Measurements from ENCODE around the gene CCDC141.
A peak's percentile ranks its signal among the peaks of the same experiment; 100 is the strongest.
"Not testable (repeated sequence)": the region's sequence is repeated elsewhere in the genome, so short reads cannot be mapped to it uniquely, and the experiment has no call there.

The CCDC141 gene

GRCh38 chr2:179044500-179044899 lies 5.4 kb downstream of the CCDC141 start:
- FAIRE-seq: peak; percentile 94
- no peak for DNase-seq (ENCODE audit: insufficient read length, low spot score)

DNA sequence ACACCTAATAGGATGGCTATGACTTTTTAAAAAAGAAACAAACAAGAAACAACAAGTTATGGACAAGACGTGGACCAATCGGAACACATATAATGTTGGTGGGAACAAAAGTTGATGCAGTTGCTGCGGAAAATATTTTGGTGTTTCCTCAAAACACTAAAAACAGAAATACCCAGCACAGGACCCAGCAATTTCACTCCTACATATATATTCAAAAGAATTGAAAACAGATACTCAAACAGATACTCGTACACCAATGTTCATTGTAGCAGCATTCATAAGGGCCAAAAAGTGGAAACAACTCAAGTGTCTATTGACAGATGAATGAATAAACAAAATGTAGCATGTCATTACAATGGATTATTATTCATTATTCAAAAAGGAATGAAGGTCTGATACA lies 12.1 kb downstream of the CCDC141 start:
- no peak for TF ChIP-seq POLR2A (IDR thresholded peaks at IDR 0.05; ENCODE audit: low read depth, low read length)
- no peak for TF ChIP-seq PAX5 (IDR thresholded peaks at IDR 0.05; ENCODE audit: insufficient read depth, low read length, severe bottlenecking)
- no peak for TF ChIP-seq TAF1 (IDR thresholded peaks at IDR 0.05; ENCODE audit: low read depth, low read length)
- TF ChIP-seq POLR2AphosphoS5 (IDR thresholded peaks at IDR 0.05; ENCODE audit: low read depth, low read length): no peak
- TF ChIP-seq POU2F2 (IDR thresholded peaks at IDR 0.05; ENCODE audit: low read depth, low read length): no peak
- no peak for TF ChIP-seq SPI1 (IDR thresholded peaks at IDR 0.05; ENCODE audit: low read depth, low read length)
- FAIRE-seq (peak; percentile 55), DNase-seq (ENCODE audit: insufficient read length, low spot score) (no peak)

More at GRCh38 chr2:179044500-179044899, 5.4 kb downstream of the CCDC141 start:
- no peak for TF ChIP-seq POU2F2 (IDR thresholded peaks at IDR 0.05; ENCODE audit: low read depth, low read length)
- TF ChIP-seq TAF1 (IDR thresholded peaks at IDR 0.05; ENCODE audit: low read depth, low read length): no peak
- peak; percentile 54; the same call in 1 of the 2 replicates for TF ChIP-seq POLR2AphosphoS5 (IDR thresholded peaks at IDR 0.05; ENCODE audit: low read depth, low read length)
- peak; percentile 70 for TF ChIP-seq POLR2A (IDR thresholded peaks at IDR 0.05; ENCODE audit: low read depth, low read length)
- TF ChIP-seq PAX5 (IDR thresholded peaks at IDR 0.05; ENCODE audit: insufficient read depth, low read length, severe bottlenecking): no peak
- TF ChIP-seq SPI1 (IDR thresholded peaks at IDR 0.05; ENCODE audit: low read depth, low read length): peak; percentile 90

GRCh38 chr2:179036353-179036905 lies 13.5 kb downstream of the CCDC141 start:
- DNase-seq (ENCODE audit: insufficient read length, low spot score) (no peak), FAIRE-seq (peak; percentile 33)
- TF ChIP-seq PAX5 (IDR thresholded peaks at IDR 0.05; ENCODE audit: insufficient read depth, low read length, severe bottlenecking) (no peak), POLR2AphosphoS5 (IDR thresholded peaks at IDR 0.05; ENCODE audit: low read depth, low read length) (no peak), POLR2A (IDR thresholded peaks at IDR 0.05; ENCODE audit: low read depth, low read length) (no peak), TAF1 (IDR thresholded peaks at IDR 0.05; ENCODE audit: low read depth, low read length) (no peak), SPI1 (IDR thresholded peaks at IDR 0.05; ENCODE audit: low read depth, low read length) (no peak), POU2F2 (IDR thresholded peaks at IDR 0.05; ENCODE audit: low read depth, low read length) (no peak)

- FAIRE-seq: peak; percentile 91
- peak; percentile 40; the same call in 1 of the 2 replicates for TF ChIP-seq POLR2A (IDR thresholded peaks at IDR 0.05; ENCODE audit: low read depth, low read length)
- TF ChIP-seq TAF1 (IDR thresholded peaks at IDR 0.05; ENCODE audit: low read depth, low read length): no peak
- DNase-seq (ENCODE audit: insufficient read length, low spot score): no peak
Observed at GRCh38 chr2:179031731-179032408, 18.1 kb downstream of the CCDC141 start.

DNA sequence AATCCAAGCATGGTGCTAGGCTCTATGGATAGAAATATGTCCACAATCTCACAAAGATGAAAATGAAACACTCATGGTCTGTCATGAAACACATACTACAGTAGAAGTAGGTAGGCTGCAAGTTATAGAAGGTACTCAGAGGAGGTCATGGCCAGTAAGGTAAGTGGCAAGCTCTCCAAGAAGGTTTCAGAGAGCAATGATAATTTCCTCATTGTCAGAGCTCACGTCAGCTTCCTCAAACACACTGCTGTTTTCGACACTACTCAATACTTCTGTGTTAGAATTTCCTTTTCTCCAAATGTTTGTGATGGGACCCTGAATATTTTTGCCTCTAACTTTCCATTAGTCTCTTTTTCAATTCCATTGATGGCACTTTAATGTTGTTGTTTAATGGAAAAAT lies 25.5 kb downstream of the CCDC141 start:
- TF ChIP-seq POLR2A (IDR thresholded peaks at IDR 0.05; ENCODE audit: low read depth, low read length): peak; percentile 24; the same call in 1 of the 2 replicates
- no peak for TF ChIP-seq SPI1 (IDR thresholded peaks at IDR 0.05; ENCODE audit: low read depth, low read length)
- no peak for TF ChIP-seq POLR2AphosphoS5 (IDR thresholded peaks at IDR 0.05; ENCODE audit: low read depth, low read length)
- no peak for TF ChIP-seq TAF1 (IDR thresholded peaks at IDR 0.05; ENCODE audit: low read depth, low read length)

DNA sequence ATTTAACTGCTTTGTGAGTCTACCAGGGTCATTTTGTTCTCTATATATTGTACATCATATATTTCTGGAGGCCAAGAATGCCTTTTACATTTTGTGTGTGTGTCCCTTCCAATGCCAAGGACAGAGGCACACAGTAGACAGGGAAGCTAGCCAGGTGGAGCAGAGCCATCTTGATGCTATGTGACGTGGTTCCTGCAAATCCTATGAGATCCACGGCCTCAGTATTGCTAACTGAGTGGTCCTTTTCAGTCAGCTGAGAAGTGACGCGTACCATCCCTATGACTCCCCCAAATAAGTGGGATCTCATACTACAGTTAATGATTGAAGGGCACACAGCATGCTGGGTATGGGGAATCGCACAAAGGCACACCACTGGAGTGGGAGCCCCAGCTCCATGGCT lies 27.3 kb downstream of the CCDC141 start:
- TF ChIP-seq TAF1 (IDR thresholded peaks at IDR 0.05; ENCODE audit: low read depth, low read length): no peak
- 0 out of 2 replicates have a peak, but pooled peaks have one; percentile 17 for TF ChIP-seq POLR2A (IDR thresholded peaks at IDR 0.05; ENCODE audit: low read depth, low read length)
- no peak for TF ChIP-seq POU2F2 (IDR thresholded peaks at IDR 0.05; ENCODE audit: low read depth, low read length)
- no peak for TF ChIP-seq SPI1 (IDR thresholded peaks at IDR 0.05; ENCODE audit: low read depth, low read length)
- TF ChIP-seq POLR2AphosphoS5 (IDR thresholded peaks at IDR 0.05; ENCODE audit: low read depth, low read length): no peak
- TF ChIP-seq PAX5 (IDR thresholded peaks at IDR 0.05; ENCODE audit: insufficient read depth, low read length, severe bottlenecking): no peak
- DNase-seq (ENCODE audit: insufficient read length, low spot score) (no peak), FAIRE-seq (peak; percentile 92)

More for the DNA sequence above, 25.5 kb downstream of the CCDC141 start:
- DNase-seq (ENCODE audit: insufficient read length, low spot score) (no peak), FAIRE-seq (peak; percentile 88)

DNA sequence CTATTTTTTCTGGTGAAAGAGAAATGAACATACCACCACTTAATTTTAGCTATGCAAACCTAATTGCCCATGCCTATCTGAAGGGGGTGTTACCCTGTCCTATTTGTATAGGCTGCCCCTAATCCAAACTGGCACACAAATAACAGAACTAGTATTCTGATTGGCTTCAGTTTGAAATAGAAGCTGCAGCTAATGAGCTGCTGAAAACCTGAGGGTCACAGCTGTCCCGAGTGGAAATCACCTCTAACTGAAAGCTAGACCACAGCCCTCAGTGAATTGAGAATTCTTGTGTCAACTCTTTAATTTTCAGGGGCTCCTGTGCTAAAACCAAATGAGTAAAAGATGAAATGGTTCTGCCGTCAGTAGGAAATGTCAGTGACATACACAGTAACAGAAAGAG lies 28.7 kb downstream of the CCDC141 start:
- DNase-seq (ENCODE audit: insufficient read length, low spot score) (no peak), FAIRE-seq (peak; percentile 91)
- TF ChIP-seq PAX5 (IDR thresholded peaks at IDR 0.05; ENCODE audit: insufficient read depth, low read length, severe bottlenecking) (no peak), SPI1 (IDR thresholded peaks at IDR 0.05; ENCODE audit: low read depth, low read length) (no peak)

DNA sequence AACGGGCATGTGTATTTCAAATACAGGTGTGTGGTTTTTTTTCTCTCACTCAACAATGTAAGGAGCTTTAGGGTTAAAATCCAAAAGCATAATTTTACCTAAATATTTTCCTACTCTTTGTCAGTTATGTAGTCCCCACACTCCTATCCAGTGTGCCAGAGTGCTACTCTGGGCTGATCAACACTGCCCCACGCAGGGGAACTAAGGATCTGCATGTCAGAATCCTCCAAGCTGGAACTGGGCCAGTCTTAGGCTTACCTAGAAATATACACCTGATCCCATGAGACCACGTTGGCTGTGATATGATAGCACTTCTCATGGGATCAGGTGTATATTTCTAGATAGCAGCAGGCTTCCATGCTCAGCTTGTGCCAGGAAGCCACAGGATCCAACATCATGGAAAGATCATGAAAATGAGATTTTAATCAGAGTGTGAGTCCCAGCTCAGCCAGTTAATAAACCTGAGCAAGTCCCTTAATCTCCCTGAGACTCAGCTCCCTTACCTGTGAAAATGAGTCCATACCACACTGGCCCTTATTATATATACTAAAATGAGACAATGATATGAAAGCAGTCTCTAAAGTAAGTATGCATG lies 29.7 kb downstream of the CCDC141 start:
- TF ChIP-seq POLR2A (IDR thresholded peaks at IDR 0.05; ENCODE audit: low read depth, low read length): no peak
- FAIRE-seq (peak; percentile 85), DNase-seq (ENCODE audit: insufficient read length, low spot score) (no peak)

GRCh38 chr2:179019260-179019659 lies 30.7 kb downstream of the CCDC141 start:
- no peak for TF ChIP-seq PAX5 (IDR thresholded peaks at IDR 0.05; ENCODE audit: insufficient read depth, low read length, severe bottlenecking)
- TF ChIP-seq TAF1 (IDR thresholded peaks at IDR 0.05; ENCODE audit: low read depth, low read length): no peak
- no peak for TF ChIP-seq POLR2A (IDR thresholded peaks at IDR 0.05; ENCODE audit: low read depth, low read length)
- no peak for TF ChIP-seq SPI1 (IDR thresholded peaks at IDR 0.05; ENCODE audit: low read depth, low read length)
- TF ChIP-seq POU2F2 (IDR thresholded peaks at IDR 0.05; ENCODE audit: low read depth, low read length): no peak
- no peak for TF ChIP-seq POLR2AphosphoS5 (IDR thresholded peaks at IDR 0.05; ENCODE audit: low read depth, low read length)
- DNase-seq (ENCODE audit: insufficient read length, low spot score) (no peak), FAIRE-seq (no peak)

- TF ChIP-seq POLR2AphosphoS5 (IDR thresholded peaks at IDR 0.05; ENCODE audit: low read depth, low read length) (no peak), POLR2A (IDR thresholded peaks at IDR 0.05; ENCODE audit: low read depth, low read length) (no peak), POU2F2 (IDR thresholded peaks at IDR 0.05; ENCODE audit: low read depth, low read length) (no peak), TAF1 (IDR thresholded peaks at IDR 0.05; ENCODE audit: low read depth, low read length) (no peak), PAX5 (IDR thresholded peaks at IDR 0.05; ENCODE audit: insufficient read depth, low read length, severe bottlenecking) (no peak), SPI1 (IDR thresholded peaks at IDR 0.05; ENCODE audit: low read depth, low read length) (no peak)
- no peak for DNase-seq (ENCODE audit: insufficient read length, low spot score)
- FAIRE-seq: peak; percentile 31
Observed at GRCh38 chr2:179017773-179018357, 32.1 kb downstream of the CCDC141 start.

DNA sequence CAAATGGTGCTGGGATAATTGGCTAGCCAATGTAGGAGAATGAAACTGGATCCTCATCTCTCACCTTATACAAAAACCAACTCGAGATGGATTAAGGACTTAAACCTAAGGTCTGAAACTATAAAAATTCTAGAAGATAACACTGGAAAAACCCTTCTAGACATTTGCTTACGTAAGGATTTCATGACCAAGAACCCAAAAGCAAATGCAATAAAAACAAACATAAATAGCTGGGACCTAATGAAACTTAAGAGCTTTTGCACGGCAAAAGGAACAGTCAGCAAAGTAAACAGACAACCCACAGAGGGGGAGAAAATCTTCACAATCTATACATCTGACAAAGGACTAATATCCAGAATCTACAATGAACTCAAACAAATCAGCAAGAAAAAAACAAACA lies 35.7 kb downstream of the CCDC141 start:
- not testable (repeated sequence) for FAIRE-seq; DNase-seq (ENCODE audit: insufficient read length, low spot score)

Data from GM12891 (cell line).